HepG2 (cell line): ENCODE measurements around the gene AHRR. TPM values are rescaled to one million over a fixed set of nuclear protein-coding genes. Genes with fewer than 3 reads are reported as not detected.

ENCODE experiments used
- PTBP1 ChIP-seq: fragments of 200-400 bp; formaldehyde crosslinking; IDR thresholded peaks from 2 replicates; pipeline ENCODE4 v1.6.1; 2018; ENCODE audit warnings: low read length, low read depth; ENCODE audit not compliant: poor library complexity, severe bottlenecking
- SMAD3 ChIP-seq: sonication (generic); formaldehyde crosslinking; IDR thresholded peaks from 2 replicates; pipeline ENCODE4 v1.4.0; 2020; ENCODE audit warnings: missing genetic modification reagents
- TP53 ChIP-seq: sonication (generic); formaldehyde crosslinking; conservative IDR thresholded peaks from 2 replicates; pipeline ENCODE4 v1.4.0; 2020; ENCODE audit warnings: missing genetic modification reagents
- ZNF550 ChIP-seq: sonication (generic); formaldehyde crosslinking; IDR thresholded peaks from 2 replicates; pipeline ENCODE4 v1.4.0; 2020; ENCODE audit warnings: mild to moderate bottlenecking, missing genetic modification reagents, borderline replicate concordance
- ZNF713 ChIP-seq: sonication (generic); formaldehyde crosslinking; IDR thresholded peaks from 2 replicates; pipeline ENCODE4 v1.4.0; 2020; ENCODE audit warnings: mild to moderate bottlenecking, missing genetic modification reagents
- ZNF777 ChIP-seq: sonication (generic); formaldehyde crosslinking; IDR thresholded peaks from 2 replicates; pipeline ENCODE4 v1.4.0; 2020; ENCODE audit warnings: missing genetic modification reagents
- polyA plus RNA-seq, 8 experiments: library from polyadenylated mRNA; depleted of rRNA in 3 of 8; stranded (reverse) in 7 of 8; unstranded in 1 of 8; fragments of >200 nt; fragmentation: Illumina TruSeq in 4 of 8; extraction: Trizol in 4 of 8; gene quantifications; 2 replicates each; pipeline versions ENCODE4 v1.2.1 to v1.2.3, GENCODE V29; 2011 to 2016; ENCODE audit warnings: low read depth in 4 of 8, missing spikeins in 1 of 8, mixed read lengths in 1 of 8; ENCODE audit not compliant: insufficient read depth in 1 of 8
- total RNA-seq, 5 experiments: library from RNA; depleted of rRNA; stranded (reverse); fragments of >200 nt; fragmentation: Illumina TruSeq; extraction: Trizol; gene quantifications; 2 replicates each; pipeline ENCODE4 v1.2.3, GENCODE V29; 2016; ENCODE audit warnings: low read depth in 1 of 5
- TF ChIP-seq, protein P1 (sequence below): sonication (generic); formaldehyde crosslinking; IDR thresholded peaks from 2 replicates; pipeline ENCODE4 v1.4.0; 2020; ENCODE audit warnings: missing genetic modification reagents
- TF ChIP-seq, protein P2 (sequence below): sonication (generic); formaldehyde crosslinking; IDR thresholded peaks from 2 replicates; pipeline ENCODE4 v1.4.0; 2020; ENCODE audit warnings: mild to moderate bottlenecking, missing genetic modification reagents
- TF ChIP-seq, protein P3 (sequence below): sonication (generic); formaldehyde crosslinking; IDR thresholded peaks from 2 replicates; pipeline ENCODE4 v1.4.0; 2020; ENCODE audit warnings: low read depth, mild to moderate bottlenecking, missing genetic modification reagents

AHRR gene
- total and polyA plus RNA-seq, 2 of the 13 experiments (the other 11 are each of a cell fraction or from before 2014, with no cell fraction given) = 0.28 to 0.35 TPM

DNA sequence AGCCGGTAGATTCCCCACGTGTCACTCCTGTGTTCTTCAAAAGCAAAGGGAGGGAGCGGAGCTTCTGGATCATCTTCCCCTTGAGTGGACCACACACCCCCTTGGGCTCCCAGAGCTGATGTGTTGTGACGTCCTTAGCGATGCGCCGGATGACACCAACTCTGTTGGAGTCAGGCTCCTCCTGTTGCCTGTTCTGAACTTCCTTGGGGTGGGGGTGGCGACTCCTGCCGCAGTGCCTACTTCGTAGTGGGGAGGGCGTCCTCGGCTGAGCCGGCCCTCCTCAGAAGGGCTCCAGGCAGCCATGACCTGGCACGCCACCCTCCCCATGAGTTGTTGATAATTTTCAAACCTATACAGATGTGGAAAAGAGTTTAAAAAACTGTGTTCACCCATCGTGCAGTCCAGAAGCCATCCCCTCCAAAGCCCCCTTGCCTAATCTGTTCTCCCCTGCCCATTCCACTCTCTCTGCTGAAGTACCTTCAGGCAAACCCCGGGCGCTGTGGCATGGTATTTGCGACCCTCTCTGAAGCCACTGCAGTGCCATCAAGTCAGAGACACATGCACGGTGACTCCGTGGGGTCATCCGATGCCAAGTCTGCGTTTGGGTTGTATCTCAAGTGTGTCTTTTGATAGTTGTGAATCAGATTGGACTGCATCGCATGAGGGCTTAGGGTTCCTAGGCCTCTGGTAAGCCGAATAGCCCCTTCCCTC lies 138.2 kb downstream of the AHRR start (continued):
- TF ChIP-seq, protein P1, sequence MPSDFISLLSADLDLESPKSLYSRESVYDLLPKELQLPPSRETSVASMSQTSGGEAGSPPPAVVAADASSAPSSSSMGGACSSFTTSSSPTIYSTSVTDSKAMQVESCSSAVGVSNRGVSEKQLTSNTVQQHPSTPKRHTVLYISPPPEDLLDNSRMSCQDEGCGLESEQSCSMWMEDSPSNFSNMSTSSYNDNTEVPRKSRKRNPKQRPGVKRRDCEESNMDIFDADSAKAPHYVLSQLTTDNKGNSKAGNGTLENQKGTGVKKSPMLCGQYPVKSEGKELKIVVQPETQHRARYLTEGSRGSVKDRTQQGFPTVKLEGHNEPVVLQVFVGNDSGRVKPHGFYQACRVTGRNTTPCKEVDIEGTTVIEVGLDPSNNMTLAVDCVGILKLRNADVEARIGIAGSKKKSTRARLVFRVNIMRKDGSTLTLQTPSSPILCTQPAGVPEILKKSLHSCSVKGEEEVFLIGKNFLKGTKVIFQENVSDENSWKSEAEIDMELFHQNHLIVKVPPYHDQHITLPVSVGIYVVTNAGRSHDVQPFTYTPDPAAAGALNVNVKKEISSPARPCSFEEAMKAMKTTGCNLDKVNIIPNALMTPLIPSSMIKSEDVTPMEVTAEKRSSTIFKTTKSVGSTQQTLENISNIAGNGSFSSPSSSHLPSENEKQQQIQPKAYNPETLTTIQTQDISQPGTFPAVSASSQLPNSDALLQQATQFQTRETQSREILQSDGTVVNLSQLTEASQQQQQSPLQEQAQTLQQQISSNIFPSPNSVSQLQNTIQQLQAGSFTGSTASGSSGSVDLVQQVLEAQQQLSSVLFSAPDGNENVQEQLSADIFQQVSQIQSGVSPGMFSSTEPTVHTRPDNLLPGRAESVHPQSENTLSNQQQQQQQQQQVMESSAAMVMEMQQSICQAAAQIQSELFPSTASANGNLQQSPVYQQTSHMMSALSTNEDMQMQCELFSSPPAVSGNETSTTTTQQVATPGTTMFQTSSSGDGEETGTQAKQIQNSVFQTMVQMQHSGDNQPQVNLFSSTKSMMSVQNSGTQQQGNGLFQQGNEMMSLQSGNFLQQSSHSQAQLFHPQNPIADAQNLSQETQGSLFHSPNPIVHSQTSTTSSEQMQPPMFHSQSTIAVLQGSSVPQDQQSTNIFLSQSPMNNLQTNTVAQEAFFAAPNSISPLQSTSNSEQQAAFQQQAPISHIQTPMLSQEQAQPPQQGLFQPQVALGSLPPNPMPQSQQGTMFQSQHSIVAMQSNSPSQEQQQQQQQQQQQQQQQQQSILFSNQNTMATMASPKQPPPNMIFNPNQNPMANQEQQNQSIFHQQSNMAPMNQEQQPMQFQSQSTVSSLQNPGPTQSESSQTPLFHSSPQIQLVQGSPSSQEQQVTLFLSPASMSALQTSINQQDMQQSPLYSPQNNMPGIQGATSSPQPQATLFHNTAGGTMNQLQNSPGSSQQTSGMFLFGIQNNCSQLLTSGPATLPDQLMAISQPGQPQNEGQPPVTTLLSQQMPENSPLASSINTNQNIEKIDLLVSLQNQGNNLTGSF = no peak
- TF ChIP-seq, protein P2, sequence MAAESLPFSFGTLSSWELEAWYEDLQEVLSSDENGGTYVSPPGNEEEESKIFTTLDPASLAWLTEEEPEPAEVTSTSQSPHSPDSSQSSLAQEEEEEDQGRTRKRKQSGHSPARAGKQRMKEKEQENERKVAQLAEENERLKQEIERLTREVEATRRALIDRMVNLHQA (CRISPR knock-in tag) = no peak
- TF ChIP-seq TP53 = no peak
- no peak for TF ChIP-seq ZNF777 (CRISPR knock-in tag)
- TF ChIP-seq, protein P3, sequence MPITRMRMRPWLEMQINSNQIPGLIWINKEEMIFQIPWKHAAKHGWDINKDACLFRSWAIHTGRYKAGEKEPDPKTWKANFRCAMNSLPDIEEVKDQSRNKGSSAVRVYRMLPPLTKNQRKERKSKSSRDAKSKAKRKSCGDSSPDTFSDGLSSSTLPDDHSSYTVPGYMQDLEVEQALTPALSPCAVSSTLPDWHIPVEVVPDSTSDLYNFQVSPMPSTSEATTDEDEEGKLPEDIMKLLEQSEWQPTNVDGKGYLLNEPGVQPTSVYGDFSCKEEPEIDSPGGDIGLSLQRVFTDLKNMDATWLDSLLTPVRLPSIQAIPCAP = no peak
- no peak for TF ChIP-seq SMAD3 (CRISPR knock-in tag)
- no peak for TF ChIP-seq PTBP1
- TF ChIP-seq ZNF713 = no peak
- TF ChIP-seq ZNF550 (CRISPR knock-in tag) = no peak
